Epithelial cell of prostate (primary cell): ENCODE measurements around the gene ALDOA.

Experiments used
- DNase-seq: peaks from one replicate; pipeline ENCODE4 v3.0.0-alpha.2; 2011; ENCODE audit warnings: low read depth, low spot score
- H3K27ac ChIP-seq: fragments of 450-650 bp; 2 replicates; pipeline ENCODE4 v1.5.1; 2017; ENCODE audit warnings: mild to moderate bottlenecking

The ALDOA gene

DNA sequence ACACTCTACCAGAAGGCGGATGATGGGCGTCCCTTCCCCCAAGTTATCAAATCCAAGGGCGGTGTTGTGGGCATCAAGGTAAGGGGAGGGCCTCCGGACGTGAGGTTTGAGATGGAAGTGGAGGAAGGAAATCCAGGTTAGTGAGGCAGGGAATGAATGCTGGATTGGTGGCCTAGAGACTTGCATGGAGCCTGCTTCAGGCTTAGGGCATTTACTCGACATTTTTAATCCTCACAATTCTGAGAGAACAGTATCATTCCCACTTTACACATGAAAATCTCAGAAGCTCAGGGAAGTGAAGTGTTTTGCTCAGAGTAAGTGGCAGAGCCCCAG is 2.0 kb downstream of the ALDOA start:
- DNase-seq, result no peak
- peak overlapping the region; percentile 95 for H3K27ac ChIP-seq

DNA sequence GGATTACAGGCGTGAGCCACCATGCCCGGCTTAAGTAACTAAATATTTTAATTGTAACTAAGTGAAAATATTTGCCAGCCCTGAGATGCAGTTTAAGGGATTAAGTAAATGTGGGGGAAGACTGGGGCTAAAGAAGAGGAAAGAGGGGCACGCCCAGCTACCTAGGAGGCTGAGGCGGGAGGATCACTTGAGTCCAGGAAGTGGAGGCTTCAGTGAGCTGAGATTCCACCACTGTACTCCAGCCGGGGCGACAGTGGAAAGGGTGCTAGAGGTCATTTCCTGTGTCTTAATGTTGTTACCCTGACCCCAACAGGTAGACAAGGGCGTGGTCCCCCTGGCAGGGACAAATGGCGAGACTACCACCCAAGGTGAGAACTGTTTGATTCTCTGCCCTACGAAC is 2.8 kb downstream of the ALDOA start:
- peak overlapping the region; percentile 95 for H3K27ac ChIP-seq
- no peak for DNase-seq

GRCh38 chr16:30068750-30069610 is 3.4 kb downstream of the ALDOA start:
- H3K27ac ChIP-seq, result peak overlapping the region; percentile 95
- no peak for DNase-seq

GRCh38 chr16:30069611-30070462 is 4.3 kb downstream of the ALDOA start:
- H3K27ac ChIP-seq, result peak overlapping the region; percentile 25
- DNase-seq, result no peak

DNA sequence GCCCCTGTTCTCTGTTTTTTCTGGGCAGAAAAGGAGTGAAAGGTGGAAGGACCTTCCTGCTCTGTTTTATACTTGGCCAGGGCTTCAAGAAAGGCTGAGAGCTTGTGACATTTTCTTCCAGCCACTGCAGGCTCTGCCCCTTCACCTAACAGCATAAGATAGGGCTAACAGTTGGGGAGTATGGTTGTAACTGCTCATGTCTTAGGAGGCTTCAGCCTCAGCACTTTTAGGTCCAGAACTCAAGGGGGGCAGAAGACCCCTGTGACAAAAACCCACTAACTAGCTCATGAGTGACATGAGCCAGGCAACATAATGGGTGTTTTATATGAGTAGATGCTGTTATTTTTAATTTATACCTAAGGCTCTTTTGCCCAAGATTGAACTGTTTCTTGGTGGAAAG is 4.9 kb downstream of the ALDOA start:
- DNase-seq, result no peak
- peak overlapping the region; percentile 25 for H3K27ac ChIP-seq

GRCh38 chr16:30075503-30076275 is 10.1 kb downstream of the ALDOA start, which contains the start of gene PPP4C:
Gene PPP4C, plus strand, starts transcription at chr16:30075994. Its CDS starts 384 bp downstream, at chr16:30076378.
- H3K27ac ChIP-seq, result peak within 1 kb of the TSS; percentile 90
- no peak for DNase-seq

- H3K27ac ChIP-seq, result peak overlapping the region; percentile 90
- no peak for DNase-seq
Observed at GRCh38 chr16:30076276-30076791, 10.8 kb downstream of the ALDOA start.

DNA sequence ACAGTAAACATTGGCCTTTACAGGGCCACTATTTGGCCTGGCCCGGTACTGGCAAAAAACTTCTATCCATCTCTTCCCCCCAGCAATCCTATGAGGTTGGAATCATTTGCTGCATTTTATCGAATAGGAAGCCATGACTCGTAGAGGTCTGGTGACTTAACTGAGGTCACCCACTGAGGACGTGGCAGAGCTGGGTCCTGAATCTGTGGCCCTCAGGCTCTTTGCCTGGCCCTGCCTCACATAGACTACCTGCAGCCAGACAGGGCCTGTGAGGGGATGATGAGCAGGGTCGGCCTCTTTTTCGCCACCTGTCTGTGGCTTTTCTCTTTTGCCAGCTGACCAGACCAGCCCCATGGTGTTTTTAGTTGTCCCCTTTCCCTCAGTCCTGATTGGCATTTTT is 12.1 kb downstream of the ALDOA start:
- no peak for DNase-seq
- H3K27ac ChIP-seq, result peak overlapping the region; percentile 90

DNA sequence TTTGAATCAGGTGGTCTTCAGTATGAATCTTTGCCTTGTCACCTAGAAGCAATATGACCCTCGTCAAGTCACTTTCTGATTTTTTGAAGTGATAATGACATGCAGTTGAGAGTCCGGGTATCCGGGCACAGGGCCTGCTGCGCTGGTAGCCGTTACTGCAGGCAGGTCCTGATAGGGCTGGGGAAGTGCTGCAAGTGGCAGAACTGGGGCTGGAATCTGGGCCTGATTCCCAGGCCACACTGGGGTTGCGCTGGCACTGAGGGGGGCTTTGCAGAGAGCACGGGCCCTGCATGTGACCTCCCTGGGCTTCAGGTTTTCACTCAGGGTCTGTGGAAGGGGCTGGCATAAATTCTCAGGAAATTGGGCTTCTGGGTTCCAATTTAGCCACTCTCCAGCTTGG is 13.2 kb downstream of the ALDOA start:
- no peak overlapping the region for H3K27ac ChIP-seq
- no peak for DNase-seq

- H3K27ac ChIP-seq, result no peak overlapping the region
- DNase-seq, result no peak
Observed at GRCh38 chr16:30079480-30079879, 13.9 kb downstream of the ALDOA start.

- no peak overlapping the region for H3K27ac ChIP-seq
- no peak for DNase-seq
Observed at GRCh38 chr16:30082545-30083090, 17.1 kb downstream of the ALDOA start.

DNA sequence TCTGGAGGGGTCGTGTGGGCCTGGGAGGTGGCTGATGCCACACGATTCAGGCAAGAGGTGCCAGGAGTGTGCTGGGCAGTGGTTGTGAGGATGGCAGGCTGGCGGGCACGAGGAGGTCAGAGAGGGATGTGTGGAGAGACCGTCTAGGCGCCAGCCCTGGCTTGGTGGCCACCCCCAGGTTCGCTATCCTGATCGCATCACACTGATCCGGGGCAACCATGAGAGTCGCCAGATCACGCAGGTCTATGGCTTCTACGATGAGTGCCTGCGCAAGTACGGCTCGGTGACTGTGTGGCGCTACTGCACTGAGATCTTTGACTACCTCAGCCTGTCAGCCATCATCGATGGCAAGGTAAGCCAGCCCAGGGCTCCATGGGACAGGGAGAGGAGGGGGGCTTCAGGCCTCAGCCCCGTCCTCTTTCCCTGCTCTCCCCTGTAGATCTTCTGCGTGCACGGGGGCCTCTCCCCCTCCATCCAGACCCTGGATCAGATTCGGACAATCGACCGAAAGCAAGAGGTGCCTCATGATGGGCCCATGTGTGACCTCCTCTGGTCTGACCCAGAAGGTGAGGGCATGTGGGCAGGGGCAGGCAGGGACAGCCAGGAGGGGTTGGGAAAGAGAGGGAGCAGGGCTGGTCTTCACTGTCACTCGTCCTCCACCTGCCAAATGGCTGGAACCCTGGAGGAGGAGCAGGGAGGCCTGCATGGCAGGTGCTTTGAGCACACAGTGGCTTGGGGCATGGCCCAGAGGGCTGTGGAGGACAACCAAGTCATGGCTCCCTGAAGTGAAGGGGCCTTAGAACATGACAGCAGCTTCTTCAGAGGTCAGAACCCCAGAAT is 17.9 kb downstream of the ALDOA start:
- H3K27ac ChIP-seq, result no peak overlapping the region
- DNase-seq, result no peak

GRCh38 chr16:30084096-30084815 is 18.7 kb downstream of the ALDOA start:
- H3K27ac ChIP-seq, result no peak overlapping the region
- DNase-seq, result no peak

GRCh38 chr16:30084816-30085159 is 19.2 kb downstream of the ALDOA start:
- no peak overlapping the region for H3K27ac ChIP-seq
- no peak for DNase-seq

DNA sequence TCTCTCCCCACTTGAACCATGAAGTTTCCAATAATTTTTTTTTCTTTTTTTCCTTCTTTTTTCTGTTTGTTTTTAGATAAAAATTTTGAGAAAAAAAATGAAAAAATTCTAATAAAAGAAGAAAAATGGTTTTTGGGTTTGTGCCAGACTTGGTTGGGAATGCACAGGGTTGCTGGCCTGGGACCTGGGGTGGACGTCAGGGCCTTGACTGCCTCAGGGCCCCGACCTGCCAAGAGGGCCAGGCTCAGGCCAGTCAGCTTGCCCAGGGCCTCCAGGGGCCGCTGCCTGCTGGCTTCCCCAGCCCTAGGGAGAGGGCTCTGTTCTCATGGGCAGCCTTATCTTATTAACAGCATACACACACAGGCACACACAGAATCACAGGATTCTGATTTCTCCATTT is 19.7 kb downstream of the ALDOA start:
- H3K27ac ChIP-seq, result no peak overlapping the region
- DNase-seq, result no peak

DNA sequence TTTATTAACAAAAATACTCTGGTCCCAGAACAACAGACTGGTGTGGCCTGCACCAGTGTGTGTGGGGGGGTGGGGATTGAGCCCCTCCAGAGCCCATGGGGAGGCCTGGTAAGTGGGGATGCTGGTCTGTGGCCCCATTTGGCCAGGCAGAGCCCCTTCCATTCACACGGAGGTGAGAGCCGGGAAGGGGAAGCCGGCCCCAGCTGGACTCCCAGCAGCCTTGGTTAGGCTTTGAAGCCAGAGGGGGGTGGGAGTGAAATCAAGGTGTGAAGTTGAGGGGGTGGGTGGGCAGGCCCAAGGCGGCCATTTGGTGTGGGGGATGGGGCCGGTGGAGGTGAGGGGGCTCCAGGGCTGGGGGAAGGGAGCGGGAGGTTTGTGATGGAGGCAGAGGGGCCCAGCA is 20.3 kb downstream of the ALDOA start:
- DNase-seq, result no peak
- H3K27ac ChIP-seq, result no peak overlapping the region

DNA sequence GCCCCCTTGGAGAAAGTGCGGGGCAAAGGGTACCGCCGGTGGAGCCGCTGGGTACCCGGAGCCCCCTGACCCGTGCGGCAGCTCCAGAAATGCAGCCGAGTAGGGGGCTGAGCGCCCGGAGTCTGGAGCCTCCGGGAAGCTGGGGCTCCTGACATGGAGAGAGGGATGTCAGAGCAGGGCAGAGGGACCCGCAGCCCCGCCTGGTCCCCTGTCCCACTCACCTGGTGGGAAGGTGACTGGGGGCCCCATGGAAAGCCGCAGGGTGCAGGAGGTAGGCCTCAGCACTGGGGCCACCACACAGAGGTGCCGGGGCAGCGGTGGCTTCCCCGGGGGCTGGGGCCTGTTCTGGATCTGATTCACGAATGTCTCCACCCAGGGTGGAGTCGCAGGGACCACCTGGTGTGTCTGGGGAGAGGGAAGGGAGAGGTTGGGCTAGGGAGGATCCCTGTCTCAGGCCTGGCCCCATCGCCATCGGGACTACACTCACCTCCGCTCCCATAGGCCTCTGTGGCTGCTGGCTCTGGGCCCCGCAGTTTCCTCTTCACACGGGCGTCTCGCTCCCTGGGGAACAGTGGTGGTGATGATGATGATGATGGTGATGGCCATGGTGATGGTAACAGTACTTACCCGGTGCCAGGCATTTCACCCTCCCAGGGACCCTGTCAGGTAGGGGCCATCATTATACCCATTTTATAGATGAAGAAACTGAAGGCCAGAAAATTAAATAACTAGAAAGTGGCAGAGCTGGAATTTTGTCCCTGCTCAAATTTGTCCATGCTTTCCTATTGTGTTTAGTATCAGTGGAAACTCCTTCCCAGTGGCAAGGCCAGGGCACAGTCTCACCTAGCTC is 21.0 kb downstream of the ALDOA start:
- no peak for DNase-seq
- H3K27ac ChIP-seq, result no peak overlapping the region
